Medulla oblongata (tissue), 1 donor: ENCODE results near the gene BTN2A1.
A peak's percentile ranks its signal among the peaks of the same experiment; 100 is the strongest.
"Not testable (repeated sequence)": the region's sequence is repeated elsewhere in the genome, so short reads cannot be mapped to it uniquely, and the experiment has no call there.

Experiments used
- DNase-seq: peaks from one replicate; pipeline ENCODE4 v3.0.0-alpha.2; 2015; ENCODE audit errors: extremely low spot score

Gene BTN2A1

GRCh38 chr6:26432627-26433201 lies 25.0 kb upstream of the BTN2A1 start:
- no peak for DNase-seq

- DNase-seq: not testable (repeated sequence)
Measured at GRCh38 chr6:26433680-26434079, 24.1 kb upstream of the BTN2A1 start.

GRCh38 chr6:26436018-26436417 lies 21.7 kb upstream of the BTN2A1 start:
- no peak for DNase-seq

- no peak for DNase-seq
Measured at GRCh38 chr6:26437550-26437949, 20.2 kb upstream of the BTN2A1 start.

- DNase-seq: no peak
Measured at GRCh38 chr6:26438000-26438399, 19.8 kb upstream of the BTN2A1 start.

- DNase-seq: peak; percentile 27
Measured at GRCh38 chr6:26439151-26440125, 18.3 kb upstream of the BTN2A1 start.

- DNase-seq: no peak
Measured at GRCh38 chr6:26440977-26441358, 16.8 kb upstream of the BTN2A1 start.

- no peak for DNase-seq
Measured at GRCh38 chr6:26441977-26442376, 15.8 kb upstream of the BTN2A1 start.

- DNase-seq: peak; percentile 19
Measured at GRCh38 chr6:26445934-26446667, 11.7 kb upstream of the BTN2A1 start.

GRCh38 chr6:26447257-26447656 lies 10.5 kb upstream of the BTN2A1 start:
- no peak for DNase-seq

GRCh38 chr6:26450240-26450639 lies 7.5 kb upstream of the BTN2A1 start:
- no peak for DNase-seq

- no peak for DNase-seq
Measured at GRCh38 chr6:26452631-26453235, 5.0 kb upstream of the BTN2A1 start.

GRCh38 chr6:26454631-26455030 lies 3.1 kb upstream of the BTN2A1 start:
- no peak for DNase-seq

GRCh38 chr6:26455357-26455970 lies 2.3 kb upstream of the BTN2A1 start:
- no peak for DNase-seq

- DNase-seq: no peak
Measured at GRCh38 chr6:26457264-26457805, 420 bp upstream of the BTN2A1 start.

GRCh38 chr6:26459023-26459810 lies 1.5 kb downstream of the BTN2A1 start:
- no peak for DNase-seq

GRCh38 chr6:26461353-26461752 lies 3.6 kb downstream of the BTN2A1 start:
- DNase-seq: not testable (repeated sequence)

GRCh38 chr6:26464014-26464413 lies 6.3 kb downstream of the BTN2A1 start:
- no peak for DNase-seq

- DNase-seq: no peak
Measured at GRCh38 chr6:26464416-26465131, 6.8 kb downstream of the BTN2A1 start.

GRCh38 chr6:26465776-26466175 lies 8.0 kb downstream of the BTN2A1 start:
- no peak for DNase-seq
